A673 (cell line): ENCODE measurements around the gene IGLL5. TPM values are rescaled to one million over a fixed set of nuclear protein-coding genes. Genes with fewer than 3 reads are reported as not detected.

Experiments used
- BruUV-seq: library from RNA; stranded (reverse); fragments of 400-500 nt; replicated peaks from 2 replicates; lab custom pipeline; 2021; lab: Mats Ljungman, UMichigan
- CTCF ChIA-PET: fragments of 300-600 bp; sonication (Branson Sonifier 250); formaldehyde crosslinking; loops from one replicate; lab custom pipeline; 2022; ENCODE audit warnings: antibody characterized with exemption; lab: Charles Lee
- POLR2A ChIA-PET: fragments of 300-600 bp; sonication (Branson Sonifier 250); formaldehyde crosslinking; loops from one replicate; lab custom pipeline; 2022; ENCODE audit warnings: antibody characterized with exemption; ENCODE audit not compliant: low non-redundant PET; lab: Charles Lee
- DNase-seq: peaks from one replicate; pipeline ENCODE4 v3.0.0-alpha.2; 2015; ENCODE audit warnings: low spot score
- H3K27ac ChIP-seq: fragments of 200-600 bp; sonication (generic); 2 replicates; pipeline ENCODE4 v1.5.1; 2016; ENCODE audit warnings: mixed run types, low read depth, mild to moderate bottlenecking, mixed read lengths, antibody characterized with exemption, low read length; ENCODE audit not compliant: poor library complexity, severe bottlenecking
- H3K27me3 ChIP-seq: fragments of 200-600 bp; sonication (generic); replicated peaks from 2 replicates; pipeline ENCODE4 v1.6.1; 2017; ENCODE audit warnings: mixed run types, low read depth, mild to moderate bottlenecking, mixed read lengths, antibody characterized with exemption, low read length; ENCODE audit not compliant: insufficient read depth, poor library complexity
- H3K36me3 ChIP-seq: fragments of 200-600 bp; sonication (generic); 2 replicates; pipeline ENCODE4 v1.6.1; 2016; ENCODE audit warnings: mixed run types, mild to moderate bottlenecking, mixed read lengths, antibody characterized with exemption, low read length; ENCODE audit not compliant: insufficient read depth, poor library complexity, severe bottlenecking
- H3K4me1 ChIP-seq: fragments of 200-600 bp; sonication (generic); 2 replicates; pipeline ENCODE4 v1.6.1; 2017; ENCODE audit warnings: mixed run types, mild to moderate bottlenecking, mixed read lengths, antibody characterized with exemption, low read length; ENCODE audit not compliant: insufficient read depth, poor library complexity, severe bottlenecking
- H3K4me3 ChIP-seq: fragments of 200-600 bp; sonication (generic); 2 replicates; pipeline ENCODE4 v1.5.1; 2016; ENCODE audit warnings: low read depth, mixed run types, mild to moderate bottlenecking, mixed read lengths, low read length; ENCODE audit not compliant: poor library complexity, severe bottlenecking
- H3K9me3 ChIP-seq: fragments of 200-600 bp; sonication (generic); 2 replicates; pipeline ENCODE4 v1.6.1; 2016; ENCODE audit warnings: mixed run types, low read depth, mild to moderate bottlenecking, mixed read lengths, antibody characterized with exemption, low read length; ENCODE audit not compliant: poor library complexity, severe bottlenecking
- EZH2 ChIP-seq: fragments of 200-600 bp; sonication (generic); IDR thresholded peaks from 2 replicates; pipeline ENCODE4 v1.6.1; 2017; ENCODE audit warnings: borderline replicate concordance, low read depth, mild to moderate bottlenecking, mixed read lengths, antibody characterized with exemption, low read length; ENCODE audit not compliant: poor library complexity, severe bottlenecking
- intact Hi-C: fragments of 100-400 bp; cut with micrococcal nuclease; formaldehyde crosslinking; loops from one replicate; pipeline ENCODE4 v1.10.0; 2022; ENCODE audit not compliant: unreplicated experiment
- total RNA-seq: library from RNA; stranded (reverse); gene quantifications from 2 replicates; pipeline ENCODE4 v1.2.3, GENCODE V29; 2021
- TF ChIP-seq, protein P1 (sequence below): fragments of 300-800, 200-600 bp; sonication (generic); conservative IDR thresholded peaks from 2 replicates; pipeline ENCODE4 v1.5.1; 2017; ENCODE audit warnings: low read depth, mild to moderate bottlenecking, antibody characterized with exemption, low read length, moderate library complexity, mixed read lengths

Gene IGLL5
- total RNA-seq, 1 experiment from 2014 or later: not detected

GRCh38 chr22:22939588-22940368 is 52.2 kb downstream of the IGLL5 start:
- POLR2A ChIA-PET: no interaction called here
- intact Hi-C loops: no loop called here
- CTCF ChIA-PET: no interaction called here

GRCh38 chr22:22940961-22941605 is 53.5 kb downstream of the IGLL5 start:
- CTCF ChIA-PET: no interaction called here

More at GRCh38 chr22:22939588-22940368, 52.2 kb downstream of the IGLL5 start:
- Histone ChIP-seq H3K9me3 (no peaks in the 10 kb centered on the region), H3K4me1 (no peaks in the 10 kb centered on the region), H3K36me3 (no peaks in the 10 kb centered on the region), H3K27ac (no peak overlapping the region), H3K4me3 (no peak overlapping the region), H3K27me3 (no peaks in the 10 kb centered on the region)
- TF ChIP-seq, protein P1, sequence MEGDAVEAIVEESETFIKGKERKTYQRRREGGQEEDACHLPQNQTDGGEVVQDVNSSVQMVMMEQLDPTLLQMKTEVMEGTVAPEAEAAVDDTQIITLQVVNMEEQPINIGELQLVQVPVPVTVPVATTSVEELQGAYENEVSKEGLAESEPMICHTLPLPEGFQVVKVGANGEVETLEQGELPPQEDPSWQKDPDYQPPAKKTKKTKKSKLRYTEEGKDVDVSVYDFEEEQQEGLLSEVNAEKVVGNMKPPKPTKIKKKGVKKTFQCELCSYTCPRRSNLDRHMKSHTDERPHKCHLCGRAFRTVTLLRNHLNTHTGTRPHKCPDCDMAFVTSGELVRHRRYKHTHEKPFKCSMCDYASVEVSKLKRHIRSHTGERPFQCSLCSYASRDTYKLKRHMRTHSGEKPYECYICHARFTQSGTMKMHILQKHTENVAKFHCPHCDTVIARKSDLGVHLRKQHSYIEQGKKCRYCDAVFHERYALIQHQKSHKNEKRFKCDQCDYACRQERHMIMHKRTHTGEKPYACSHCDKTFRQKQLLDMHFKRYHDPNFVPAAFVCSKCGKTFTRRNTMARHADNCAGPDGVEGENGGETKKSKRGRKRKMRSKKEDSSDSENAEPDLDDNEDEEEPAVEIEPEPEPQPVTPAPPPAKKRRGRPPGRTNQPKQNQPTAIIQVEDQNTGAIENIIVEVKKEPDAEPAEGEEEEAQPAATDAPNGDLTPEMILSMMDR: no peak
- no peak for TF ChIP-seq EZH2
- BruUV-seq: no TSS peak
- DNase-seq: no peak

DNA sequence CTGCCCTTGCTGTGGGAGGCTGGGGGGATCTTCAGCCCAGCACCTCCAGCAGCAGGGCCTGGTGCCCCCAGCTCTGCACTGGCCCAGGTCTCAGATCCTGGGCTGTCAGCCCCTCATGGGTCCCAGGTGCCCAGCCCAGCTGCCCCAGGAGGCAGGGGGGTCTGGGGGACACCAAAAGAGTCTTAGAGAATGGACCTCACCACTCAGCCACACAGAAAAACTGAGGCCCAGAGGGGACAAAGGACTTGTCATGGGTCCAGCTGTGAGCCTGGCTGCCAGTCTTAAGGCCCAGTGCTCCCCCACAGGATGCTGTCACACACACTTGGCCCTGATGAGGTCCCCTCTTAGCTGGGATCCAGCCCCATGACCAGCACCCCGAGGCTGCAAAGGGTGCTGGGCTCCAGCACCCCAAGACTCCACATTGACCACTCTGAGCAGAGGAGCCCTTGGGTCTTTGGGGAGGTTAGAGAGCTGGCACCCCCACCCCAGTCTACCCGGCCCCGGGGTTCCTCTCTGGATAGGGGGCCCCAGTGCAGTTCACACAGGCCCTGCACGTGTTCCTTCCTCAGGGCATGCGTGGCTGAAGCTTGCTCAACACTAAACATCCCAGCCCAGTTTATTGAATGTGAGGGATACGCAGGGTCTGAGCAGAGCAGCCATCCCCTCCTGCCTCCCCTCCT is 54.4 kb downstream of the IGLL5 start:
- no peaks in the 10 kb centered on the region for H3K36me3 ChIP-seq
- ChIA-PET POLR2A (no interaction called here), CTCF (interaction anchor here (0.6 to 1.4 kb wide), 3 partner anchors 9 to 493 kb away, joined by 3 to 5 read pairs (median 3); no protein-coding TSS in a partner anchor)
- no peaks in the 10 kb centered on the region for H3K4me1 ChIP-seq
- H3K9me3 ChIP-seq: no peaks in the 10 kb centered on the region
- DNase-seq: no peak
- no peak overlapping the region for H3K4me3 ChIP-seq
- no TSS peak for BruUV-seq
- intact Hi-C loops: no loop called here
- no peak for TF ChIP-seq EZH2
- TF ChIP-seq, protein P1: no peak
- H3K27ac ChIP-seq: no peak overlapping the region
- no peaks in the 10 kb centered on the region for H3K27me3 ChIP-seq

More at GRCh38 chr22:22940961-22941605, 53.5 kb downstream of the IGLL5 start:
- no TSS peak for BruUV-seq
- H3K27ac ChIP-seq: no peak overlapping the region
- H3K4me3 ChIP-seq: no peak overlapping the region
- H3K27me3 ChIP-seq: no peaks in the 10 kb centered on the region
- H3K9me3 ChIP-seq: no peaks in the 10 kb centered on the region
- intact Hi-C loops: no loop called here
- H3K4me1 ChIP-seq: no peaks in the 10 kb centered on the region
- DNase-seq: no peak
- POLR2A ChIA-PET: no interaction called here
- no peaks in the 10 kb centered on the region for H3K36me3 ChIP-seq
- TF ChIP-seq EZH2: no peak
- TF ChIP-seq, protein P1: no peak
